ENCODE data around the gene PCCB. TPM values are rescaled to one million over a fixed set of nuclear protein-coding genes. Genes with fewer than 3 reads are reported as not detected.

PCCB gene
- total RNA-seq, 1 donor from 2014 or later, result 35.2 TPM

DNA sequence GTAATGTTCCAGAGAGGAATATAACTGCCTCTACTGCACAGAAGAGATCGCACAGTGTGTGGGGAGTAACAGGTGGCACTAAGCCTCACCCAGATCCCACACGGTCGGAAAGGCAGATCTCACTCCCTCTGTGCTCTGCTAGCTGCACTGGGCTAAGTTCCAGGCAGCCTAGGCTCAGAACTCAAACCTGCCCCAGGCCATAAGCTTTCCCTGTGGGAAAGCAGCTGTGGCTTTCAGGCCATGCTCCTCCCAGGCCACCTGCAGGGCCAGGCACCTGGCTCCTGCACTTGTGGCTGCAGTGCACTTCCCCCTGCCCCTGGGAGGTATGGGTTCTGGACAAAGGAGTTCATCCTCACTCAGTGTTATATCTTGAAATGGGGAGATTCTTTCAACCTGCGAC is 27.5 kb downstream of the PCCB start:
- Mint-ChIP-seq H3K36me3 (ENCODE audit: low read depth, unreplicated experiment) (peaks cover 18% of the 10 kb centered on the region), H3K9me3 (ENCODE audit: unreplicated experiment) (no peaks in the 10 kb centered on the region), H3K27me3 (ENCODE audit: unreplicated experiment) (peaks cover 1% of the 10 kb centered on the region), H3K27ac (ENCODE audit: unreplicated experiment) (no peak overlapping the region), H3K4me3 (ENCODE audit: unreplicated experiment) (no peak overlapping the region), H3K4me1 (ENCODE audit: unreplicated experiment) (peaks cover 2% of the 10 kb centered on the region)
- no peak for DNase-seq (ENCODE audit: low spot score)
- TF ChIP-seq, protein P1, sequence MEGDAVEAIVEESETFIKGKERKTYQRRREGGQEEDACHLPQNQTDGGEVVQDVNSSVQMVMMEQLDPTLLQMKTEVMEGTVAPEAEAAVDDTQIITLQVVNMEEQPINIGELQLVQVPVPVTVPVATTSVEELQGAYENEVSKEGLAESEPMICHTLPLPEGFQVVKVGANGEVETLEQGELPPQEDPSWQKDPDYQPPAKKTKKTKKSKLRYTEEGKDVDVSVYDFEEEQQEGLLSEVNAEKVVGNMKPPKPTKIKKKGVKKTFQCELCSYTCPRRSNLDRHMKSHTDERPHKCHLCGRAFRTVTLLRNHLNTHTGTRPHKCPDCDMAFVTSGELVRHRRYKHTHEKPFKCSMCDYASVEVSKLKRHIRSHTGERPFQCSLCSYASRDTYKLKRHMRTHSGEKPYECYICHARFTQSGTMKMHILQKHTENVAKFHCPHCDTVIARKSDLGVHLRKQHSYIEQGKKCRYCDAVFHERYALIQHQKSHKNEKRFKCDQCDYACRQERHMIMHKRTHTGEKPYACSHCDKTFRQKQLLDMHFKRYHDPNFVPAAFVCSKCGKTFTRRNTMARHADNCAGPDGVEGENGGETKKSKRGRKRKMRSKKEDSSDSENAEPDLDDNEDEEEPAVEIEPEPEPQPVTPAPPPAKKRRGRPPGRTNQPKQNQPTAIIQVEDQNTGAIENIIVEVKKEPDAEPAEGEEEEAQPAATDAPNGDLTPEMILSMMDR (IDR thresholded peaks at IDR 0.05; ENCODE audit: unreplicated experiment), result no peak

DNA sequence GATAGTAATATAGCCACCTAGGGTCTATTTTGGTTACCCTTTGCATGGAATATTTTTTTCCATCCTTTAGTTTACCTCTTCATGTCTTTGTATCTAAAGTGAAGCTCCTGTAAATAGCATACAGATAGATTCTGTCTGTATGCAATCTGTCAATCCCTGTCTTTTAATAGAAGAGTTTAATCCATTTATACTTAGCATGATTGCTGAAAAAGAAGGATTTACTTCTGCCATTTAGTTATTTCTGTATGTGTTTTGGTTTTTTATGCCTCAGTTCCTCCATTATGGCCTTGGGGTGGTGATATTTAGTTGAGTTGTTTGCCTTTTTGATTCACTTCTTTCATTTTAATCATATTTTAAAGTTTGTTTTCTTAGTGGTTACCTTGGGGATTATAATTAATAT is 29.0 kb downstream of the PCCB start:
- Mint-ChIP-seq H3K9me3 (ENCODE audit: unreplicated experiment) (no peaks in the 10 kb centered on the region), H3K27me3 (ENCODE audit: unreplicated experiment) (peaks cover 1% of the 10 kb centered on the region), H3K4me3 (ENCODE audit: unreplicated experiment) (no peak overlapping the region), H3K36me3 (ENCODE audit: low read depth, unreplicated experiment) (peaks cover 18% of the 10 kb centered on the region), H3K4me1 (ENCODE audit: unreplicated experiment) (no peaks in the 10 kb centered on the region), H3K27ac (ENCODE audit: unreplicated experiment) (no peak overlapping the region)
- DNase-seq (ENCODE audit: low spot score), result no peak
- TF ChIP-seq, protein P1 (IDR thresholded peaks at IDR 0.05; ENCODE audit: unreplicated experiment), result no peak

DNA sequence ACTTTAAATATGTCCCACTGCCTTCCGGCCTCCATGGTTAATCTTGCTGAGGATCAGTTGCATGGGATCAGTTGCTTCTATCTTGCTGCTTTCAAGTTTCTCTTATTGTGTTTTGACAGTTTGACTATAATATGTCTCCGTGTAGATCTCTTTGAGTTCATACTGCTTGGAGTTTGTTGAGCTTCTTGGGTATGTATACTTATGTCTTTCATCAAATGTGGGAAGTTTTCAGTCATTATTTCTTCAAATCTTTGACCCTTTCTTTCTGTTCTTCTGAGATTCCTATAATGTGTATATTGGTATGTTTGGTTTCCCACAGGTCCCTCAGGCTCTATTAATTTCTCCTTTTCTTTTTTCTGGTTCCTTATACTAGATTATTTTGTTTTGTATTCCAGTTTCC is 30.8 kb downstream of the PCCB start:
- Mint-ChIP-seq H3K4me3 (ENCODE audit: unreplicated experiment) (no peak overlapping the region), H3K9me3 (ENCODE audit: unreplicated experiment) (no peaks in the 10 kb centered on the region), H3K36me3 (ENCODE audit: low read depth, unreplicated experiment) (peaks cover 25% of the 10 kb centered on the region), H3K4me1 (ENCODE audit: unreplicated experiment) (no peaks in the 10 kb centered on the region), H3K27me3 (ENCODE audit: unreplicated experiment) (peaks cover 1% of the 10 kb centered on the region), H3K27ac (ENCODE audit: unreplicated experiment) (no peak overlapping the region)
- no peak for DNase-seq (ENCODE audit: low spot score)
- TF ChIP-seq, protein P1 (IDR thresholded peaks at IDR 0.05; ENCODE audit: unreplicated experiment), result no peak

GRCh38 chr3:136281966-136282520 is 31.9 kb downstream of the PCCB start:
- H3K4me1 Mint-ChIP-seq (ENCODE audit: unreplicated experiment), result no peaks in the 10 kb centered on the region
- TF ChIP-seq, protein P1 (IDR thresholded peaks at IDR 0.05; ENCODE audit: unreplicated experiment), result no peak
- H3K9me3 Mint-ChIP-seq (ENCODE audit: unreplicated experiment), result no peaks in the 10 kb centered on the region
- peaks cover 25% of the 10 kb centered on the region for H3K36me3 Mint-ChIP-seq (ENCODE audit: low read depth, unreplicated experiment)
- no peak overlapping the region for H3K4me3 Mint-ChIP-seq (ENCODE audit: unreplicated experiment)
- DNase-seq (ENCODE audit: low spot score), result no peak
- no peak overlapping the region for H3K27ac Mint-ChIP-seq (ENCODE audit: unreplicated experiment)
- H3K27me3 Mint-ChIP-seq (ENCODE audit: unreplicated experiment), result peaks cover 1% of the 10 kb centered on the region

DNA sequence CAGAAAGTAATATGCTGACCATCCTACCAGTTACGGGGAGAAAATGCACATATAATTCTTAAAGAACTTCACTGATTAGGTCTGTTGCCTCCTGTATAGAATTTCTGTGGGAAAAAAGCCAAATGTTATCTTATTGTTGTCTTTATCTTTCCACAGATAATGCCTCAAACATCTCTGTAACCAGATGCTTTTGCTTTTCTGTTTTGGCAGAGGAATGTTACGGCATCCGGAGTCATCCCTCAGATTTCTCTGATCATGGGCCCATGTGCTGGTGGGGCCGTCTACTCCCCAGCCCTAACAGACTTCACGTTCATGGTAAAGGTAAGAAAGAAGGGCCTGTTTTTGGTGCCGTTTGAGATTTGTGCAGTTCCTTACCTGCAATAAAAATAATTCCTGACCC is 33.5 kb downstream of the PCCB start:
- peaks cover 19% of the 10 kb centered on the region for H3K36me3 Mint-ChIP-seq (ENCODE audit: low read depth, unreplicated experiment)

More for the DNA sequence above, 33.5 kb downstream of the PCCB start:
- Mint-ChIP-seq H3K4me3 (ENCODE audit: unreplicated experiment) (no peak overlapping the region), H3K27me3 (ENCODE audit: unreplicated experiment) (peaks cover 1% of the 10 kb centered on the region), H3K27ac (ENCODE audit: unreplicated experiment) (no peak overlapping the region), H3K9me3 (ENCODE audit: unreplicated experiment) (no peaks in the 10 kb centered on the region), H3K4me1 (ENCODE audit: unreplicated experiment) (no peaks in the 10 kb centered on the region)
- TF ChIP-seq, protein P1 (IDR thresholded peaks at IDR 0.05; ENCODE audit: unreplicated experiment), result no peak
- DNase-seq (ENCODE audit: low spot score), result no peak

All from endothelial cell (in vitro differentiated cells).